Heart right ventricle (tissue), 16 donors: Measurements from ENCODE around the gene SP6. TPM values are rescaled to one million over a fixed set of nuclear protein-coding genes. Genes with fewer than 3 reads are reported as not detected.

Experiments used
- ATAC-seq, 8 donors: fragments of 200-7000 bp; cut with Tn5 transposase; one replicate each; pipeline ENCODE4 v1.9.1; 2020; ENCODE audit warnings: mild to moderate bottlenecking in 8 of 8, moderate library complexity in 8 of 8, moderate number of reproducible peaks in 1 of 8
- DNase-seq, 2 donors: peaks; one replicate each; pipeline ENCODE4 v3.0.0-alpha.2; 2020
- H3K27ac ChIP-seq, 10 donors: fragments of 200-600 bp; sonication (generic) in 2 of 10; one replicate each; pipeline versions ENCODE4 v1.5.0 to v1.8.0; 2020 to 2022; ENCODE audit warnings: mild to moderate bottlenecking in 3 of 10
- H3K27me3 ChIP-seq, 7 donors: fragments of 200-600 bp; one replicate each; pipeline ENCODE4 v1.8.0; 2021 to 2022; ENCODE audit warnings: mild to moderate bottlenecking in 2 of 7
- H3K36me3 ChIP-seq, 9 donors: fragments of 200-600 bp; sonication (generic) in 1 of 9; one replicate each; pipeline versions ENCODE4 v1.5.0 to v1.8.0; 2020 to 2022; ENCODE audit warnings: mild to moderate bottlenecking in 2 of 9
- H3K4me1 ChIP-seq, 9 donors: fragments of 200-600 bp; sonication (generic) in 1 of 9; one replicate each; pipeline versions ENCODE4 v1.5.0 to v1.8.0; 2020 to 2022; ENCODE audit warnings: mild to moderate bottlenecking in 4 of 9
- H3K4me3 ChIP-seq, 10 donors: fragments of 200-600 bp; sonication (generic) in 2 of 10; one replicate each; pipeline versions ENCODE4 v1.5.0 to v1.8.0; 2020 to 2022; ENCODE audit warnings: mild to moderate bottlenecking in 7 of 10, moderate library complexity in 2 of 10
- H3K9me3 ChIP-seq, 11 donors: fragments of 200-600 bp in 10 of 11; sonication (generic) in 2 of 11; one replicate each; pipeline versions ENCODE4 v1.5.0 to v1.8.0; 2013 to 2022; ENCODE audit warnings: mild to moderate bottlenecking in 2 of 11, control low read depth in 1 of 11, moderate library complexity in 1 of 11
- CTCF ChIP-seq, 9 donors: fragments of 200-600 bp; sonication (generic) in 2 of 9; IDR thresholded peaks; one replicate each; pipeline versions ENCODE4 v1.5.0 to v1.8.0; 2021 to 2022; ENCODE audit warnings: antibody characterized with exemption in 9 of 9, mild to moderate bottlenecking in 5 of 9, moderate library complexity in 1 of 9
- WGBS, 2 donors: extraction: QIAGEN DNeasy Blood & Tissue Kit; methylation state at CpG; one replicate each; pipeline ENCODE4 v1.1.7; 2013; ENCODE audit warnings: inconsistent platforms in 1 of 2; 5-methylcytosine and 5-hydroxymethylcytosine counted together
- intact Hi-C, 10 donors: fragments of 100-400 bp; cut with DNase I; formaldehyde crosslinking; loops; one replicate each; pipeline versions ENCODE4 v1.11.1 to v1.14.2; 2022
- polyA plus RNA-seq, 2 donors: library from polyadenylated mRNA; stranded (reverse); fragments of 200-250 nt; gene quantifications; one replicate each; pipeline ENCODE4 v1.2.3, GENCODE V29; 2013
- total RNA-seq, 10 donors: library from RNA; stranded (reverse); fragmentation: NEBNext Ultra II Directional in 3 of 10; extraction: Animal tissue kit (Norgen Biotek cat#: 25700) in 3 of 10; gene quantifications; one replicate each; pipeline versions ENCODE4 v1.2.1 to v1.2.4, GENCODE V29; 2021 to 2023
- donor health status: Arrhythmogenic right ventricular cardiomyopathy.
- donor health status: ischemic (EF 13 %, LVEDD 7.1; RV severe dilation, severe dysfunction).
- donor health status: healthy with polysubstance abuse.
- donor health status: DM: no; HTN: yes; CAD: no.
- donor health status: DM: no; HTN: no; CAD: no.
- donor health status: ischemic (EF 25% LVEDD 6.9; RV normal size, moderate dysfunction).
- donor health status: ischemic (EF 25% LVEDD 5.7; RV mildly dilated, moderate dysfunction).
- donor health status: healthy.
- donor health status: DM: yes; HTN: yes; CAD: no.
- donor health status: Ischemic cardiomyopathy.
- donor health status: ischemic (EF 35%, LVEDD 5.7; RV mildly dilated, moderate dysfunction).
- donor health status: nonischemic (EF 11% LVEDD 7.7; RV severe dilation, severe dysfunction).
- donor health status: DM: yes; HTN: yes; CAD: no.
- donor health status: PGD.
- donor health status: ischemic (EF 29% LVEDD 5.4; RV normal size, mild dysfunction).
- donor health status: nonischemic (EF 23%, LVEDD 6.1; RV moderate dilation, normal function).

SP6 gene
- total and polyA plus RNA-seq, 12 donors: 0.05 to 1.9 (median 0.23) TPM

- peaks cover 0 to 6% (median 0%) of the 10 kb centered on the region in 9 donors for H3K4me1 ChIP-seq
- H3K36me3 ChIP-seq: peaks cover 0 to 95% (median 31%) of the 10 kb centered on the region in 9 donors
- intact Hi-C loops: no loop called here
- no peaks in the 10 kb centered on the region for H3K9me3 ChIP-seq
- TF ChIP-seq CTCF (IDR thresholded peaks at IDR 0.05): no peak
- H3K27me3 ChIP-seq: no peaks in the 10 kb centered on the region
- DNase-seq: no peak
- H3K4me3 ChIP-seq: no peak overlapping the region
- ATAC-seq: no peak
- no peak overlapping the region for H3K27ac ChIP-seq
- 72 to 77% methylated on average over 9 of the region's 9 CpGs for WGBS, 2 donors
These were observed 39.9 kb downstream of the SP6 start for GRCh38 chr17:47810901-47811635.

DNA sequence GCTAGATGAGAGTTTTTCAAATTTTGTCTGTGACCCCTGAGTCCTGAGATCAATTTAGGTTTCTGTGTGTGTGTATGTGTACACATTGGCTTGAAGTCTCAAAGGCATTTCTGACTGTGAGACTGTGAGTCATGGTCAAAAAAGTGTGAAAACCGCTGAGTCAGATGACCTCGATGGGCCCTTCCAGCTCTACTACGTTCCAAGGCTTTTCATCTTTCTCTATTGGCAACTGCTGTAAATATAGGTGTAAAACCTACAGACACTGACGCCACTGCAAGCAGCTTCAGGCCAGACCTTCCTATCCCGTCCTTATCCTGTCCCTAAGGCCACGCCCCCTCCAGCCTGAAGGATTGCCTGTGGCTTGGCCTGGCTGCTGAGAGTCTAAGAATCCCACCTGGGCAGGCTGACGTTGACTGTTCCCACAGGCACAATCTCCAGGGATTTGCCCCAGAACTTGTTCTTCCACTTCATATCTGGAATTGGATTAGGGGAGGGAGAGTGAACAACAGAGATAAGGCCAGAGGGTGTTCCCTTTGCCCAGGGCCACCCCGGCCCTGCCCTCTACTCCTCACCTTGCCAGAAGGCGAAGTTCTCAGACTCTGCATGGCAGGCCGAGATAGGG, 40.7 kb downstream of the SP6 start:
- no peak for DNase-seq
- no peak for TF ChIP-seq CTCF (IDR thresholded peaks at IDR 0.05)
- Histone ChIP-seq H3K4me1 (peaks cover 0 to 11% (median 0%) of the 10 kb centered on the region in 9 donors), H3K36me3 (peaks cover 0 to 88% (median 24%) of the 10 kb centered on the region in 9 donors), H3K9me3 (no peaks in the 10 kb centered on the region), H3K4me3 (no peak overlapping the region), H3K27ac (no peak overlapping the region), H3K27me3 (no peaks in the 10 kb centered on the region)
- no peak for ATAC-seq
- 70 to 76% methylated on average over 10 of the region's 10 CpGs for WGBS, 2 donors
- intact Hi-C loops: no loop called here

GRCh38 chr17:47808830-47809480, 42.0 kb downstream of the SP6 start:
- no peak overlapping the region for H3K4me3 ChIP-seq
- H3K9me3 ChIP-seq: no peaks in the 10 kb centered on the region
- 95 to 96% methylated on average over 22 of the region's 22 CpGs for WGBS, 2 donors
- no peaks in the 10 kb centered on the region for H3K27me3 ChIP-seq
- ATAC-seq (no peak), DNase-seq (no peak)
- peaks cover 0 to 14% (median 0%) of the 10 kb centered on the region in 9 donors for H3K4me1 ChIP-seq
- no peak overlapping the region for H3K27ac ChIP-seq
- H3K36me3 ChIP-seq: peaks cover 0 to 74% (median 17%) of the 10 kb centered on the region in 9 donors
- TF ChIP-seq CTCF (IDR thresholded peaks at IDR 0.05): no peak
- intact Hi-C loops: loop anchor here in 3 of 10 donors (10.0 kb wide), 2 partner anchors 114 to 144 kb away; partner anchors contain the start of gene TBKBP1 (in 1 of the 3)

DNA sequence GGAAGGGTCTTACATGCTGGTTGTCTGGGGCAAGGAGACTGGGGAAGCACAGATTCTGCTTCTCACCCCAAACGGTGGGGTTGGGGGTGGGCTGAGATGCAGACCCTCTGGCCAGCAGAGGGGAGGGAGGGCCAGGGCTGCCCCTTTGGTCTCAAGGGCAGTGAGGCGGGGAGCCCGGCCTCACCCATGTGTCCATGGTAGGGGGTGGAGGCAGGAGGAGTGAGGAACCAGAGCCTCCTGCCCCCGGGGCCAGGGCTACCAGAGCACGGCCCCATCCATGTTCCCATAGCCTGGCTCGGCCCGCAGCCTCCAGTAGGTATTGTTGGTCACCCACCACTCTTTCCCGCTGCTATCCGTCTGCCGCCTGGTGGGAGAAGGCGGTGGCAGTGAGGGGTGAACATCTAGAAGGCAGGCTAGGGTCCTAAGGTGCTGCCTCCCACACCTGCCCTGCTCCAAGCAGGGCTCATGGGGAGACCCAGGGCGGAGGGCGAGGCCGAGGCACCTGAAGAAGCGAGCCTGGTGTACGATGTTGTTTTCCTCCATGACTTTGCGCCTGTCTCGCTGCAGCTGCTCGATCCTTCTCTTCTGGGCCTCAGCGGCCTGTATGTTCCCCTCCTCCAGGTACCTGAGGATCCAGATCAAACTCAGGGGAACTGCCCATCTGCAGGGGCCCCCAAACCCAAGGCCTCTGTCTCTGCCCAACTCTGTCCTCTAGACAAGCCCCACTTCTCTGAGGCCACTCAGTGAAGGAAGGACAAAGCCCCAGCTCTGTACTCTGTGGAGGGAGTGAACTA, 42.7 kb downstream of the SP6 start:
- intact Hi-C loops: loop anchor here in 3 of 10 donors (10.0 kb wide), 2 partner anchors 113 to 143 kb away; partner anchors contain the start of gene TBKBP1 (in 1 of the 3)
- Histone ChIP-seq H3K4me1 (peaks cover 0 to 14% (median 0%) of the 10 kb centered on the region in 9 donors), H3K9me3 (no peaks in the 10 kb centered on the region), H3K27ac (no peak overlapping the region), H3K27me3 (no peaks in the 10 kb centered on the region), H3K36me3 (peaks cover 0 to 67% (median 13%) of the 10 kb centered on the region in 9 donors), H3K4me3 (no peak overlapping the region)
- DNase-seq: no peak
- ATAC-seq: no peak
- WGBS, 2 donors: 89 to 94% methylated on average over 20 of the region's 20 CpGs
- no peak for TF ChIP-seq CTCF (IDR thresholded peaks at IDR 0.05)
